OCI-LY7 (cell line): ENCODE data around the gene ZFAND2B. TPM values are rescaled to one million over a fixed set of nuclear protein-coding genes. Genes with fewer than 3 reads are reported as not detected.

ENCODE experiments used
- BruUV-seq: library from RNA; stranded (reverse); fragments of 400-500 nt; replicated peaks from 2 replicates; lab custom pipeline; 2021; lab: Mats Ljungman, UMichigan
- CTCF ChIA-PET: fragments of 300-600 bp; sonication (Branson Sonifier 250); formaldehyde crosslinking; loops from one replicate; lab custom pipeline; 2022; ENCODE audit warnings: antibody characterized with exemption; ENCODE audit not compliant: unreplicated experiment; lab: Charles Lee
- POLR2A ChIA-PET: fragments of 300-600 bp; sonication (Branson Sonifier 250); formaldehyde crosslinking; loops from one replicate; lab custom pipeline; 2022; ENCODE audit warnings: antibody characterized with exemption; lab: Charles Lee
- DNase-seq: peaks from one replicate; pipeline ENCODE4 v3.0.0-alpha.2; 2015; ENCODE audit warnings: low spot score
- H2AFZ ChIP-seq: fragments of 200-600 bp; sonication (generic), shearing (Covaris generic); 2 replicates; pipeline ENCODE4 v1.6.1; 2014; ENCODE audit warnings: mild to moderate bottlenecking, antibody characterized with exemption, low read length, moderate library complexity
- H3K27ac ChIP-seq: fragments of 200-600 bp; sonication (generic); 2 replicates; pipeline ENCODE4 v1.5.1; 2014; ENCODE audit warnings: mixed run types, low read depth, mild to moderate bottlenecking, moderate library complexity, low read length, inconsistent platforms; ENCODE audit not compliant: poor library complexity, severe bottlenecking
- H3K36me3 ChIP-seq: fragments of 200-600 bp; sonication (generic); 2 replicates; pipeline ENCODE4 v1.6.1; 2014; ENCODE audit warnings: mild to moderate bottlenecking, antibody characterized with exemption, low read length, moderate library complexity, mixed read lengths; ENCODE audit not compliant: insufficient read depth
- H3K4me1 ChIP-seq: fragments of 200-600 bp; sonication (generic); 2 replicates; pipeline ENCODE4 v1.5.1; 2014; ENCODE audit warnings: mild to moderate bottlenecking, low read length; ENCODE audit not compliant: insufficient read depth, poor library complexity, severe bottlenecking
- H3K4me2 ChIP-seq: fragments of 200-600 bp; sonication (generic); 2 replicates; pipeline ENCODE4 v1.6.1; 2014; ENCODE audit warnings: mild to moderate bottlenecking, low read length
- H3K4me3 ChIP-seq: fragments of 200-600 bp; sonication (generic); 2 replicates; pipeline ENCODE4 v1.5.1; 2014; ENCODE audit warnings: mild to moderate bottlenecking, low read depth, low read length; ENCODE audit not compliant: poor library complexity, severe bottlenecking
- H3K79me2 ChIP-seq: fragments of 200-600 bp; sonication (generic); 2 replicates; pipeline ENCODE4 v1.6.1; 2016; ENCODE audit warnings: low read depth, mild to moderate bottlenecking, low read length, moderate library complexity, mixed read lengths; ENCODE audit not compliant: insufficient read depth
- H3K9me2 ChIP-seq: fragments of 200-600 bp; sonication (generic); 2 replicates; pipeline ENCODE4 v1.6.1; 2016; ENCODE audit warnings: mild to moderate bottlenecking, low read length, mixed read lengths; ENCODE audit not compliant: insufficient read depth
- H3K9me3 ChIP-seq: fragments of 200-600 bp; sonication (generic); 2 replicates; pipeline ENCODE4 v1.6.1; 2014; ENCODE audit warnings: mild to moderate bottlenecking, mixed run types, low read length, mixed read lengths
- H4K20me1 ChIP-seq: fragments of 200-600 bp; sonication (generic); 2 replicates; pipeline ENCODE4 v1.6.1; 2014; ENCODE audit warnings: mild to moderate bottlenecking, antibody characterized with exemption, low read length, moderate library complexity, mixed read lengths; ENCODE audit not compliant: insufficient read depth
- CTCF ChIP-seq: fragments of 200-600 bp; sonication (generic); conservative IDR thresholded peaks from 2 replicates; pipeline ENCODE4 v1.5.1; 2014; ENCODE audit warnings: mild to moderate bottlenecking, antibody characterized with exemption, low read length, moderate library complexity, mixed read lengths
- EZH2phosphoT487 ChIP-seq: fragments of 200-600 bp; sonication (generic); IDR thresholded peaks from 2 replicates; pipeline ENCODE4 v1.6.1; 2018; ENCODE audit warnings: low read depth, borderline replicate concordance, mild to moderate bottlenecking, mixed run types, antibody characterized with exemption, low read length, moderate library complexity, mixed read lengths
- intact Hi-C: fragments of 100-400 bp; cut with micrococcal nuclease; formaldehyde crosslinking; loops from one replicate; pipeline ENCODE4 v1.10.0; 2022; ENCODE audit not compliant: unreplicated experiment
- total RNA-seq, 2 experiments: library from RNA; depleted of rRNA in 1 of 2; stranded (reverse); fragments of >200 nt in 1 of 2; shearing (Covaris generic) in 1 of 2; gene quantifications; 2 replicates each; pipeline ENCODE4 v1.2.3, GENCODE V29; 2014 to 2022

The ZFAND2B gene
- total RNA-seq, 2 experiments from 2014 or later = 35.9 to 51.6 TPM

GRCh38 chr2:219173176-219173575 is 33.4 kb upstream of the ZFAND2B start:
- Histone ChIP-seq H3K9me2 (no peaks in the 10 kb centered on the region), H2AFZ (no peak overlapping the region), H4K20me1 (no peaks in the 10 kb centered on the region), H3K9me3 (no peaks in the 10 kb centered on the region), H3K79me2 (peaks cover 8% of the 10 kb centered on the region; the same call in 1 of the 2 replicates), H3K27ac (no peak overlapping the region), H3K4me2 (no peak overlapping the region), H3K4me3 (no peak overlapping the region), H3K4me1 (peaks cover 7% of the 10 kb centered on the region), H3K36me3 (peaks cover 49% of the 10 kb centered on the region)
- CTCF ChIA-PET = interaction anchor here (0.6 to 0.7 kb wide), 2 partner anchors 75 to 122 kb away, joined by 3 read pairs; no protein-coding TSS in a partner anchor
- POLR2A ChIA-PET = interaction anchor here (1.1 kb wide), 1 partner anchor 33 kb away, joined by 4 read pairs; the partner anchor contains the start of gene ZFAND2B
- BruUV-seq = no TSS peak
- TF ChIP-seq CTCF (no peak), EZH2phosphoT487 (no peak)
- DNase-seq = no peak
- intact Hi-C loops = no loop called here

- ChIA-PET CTCF (interaction anchor here (1.3 kb wide), 1 partner anchor 71 kb away, joined by 3 read pairs; the partner anchor contains the start of genes GLB1L and STK16), POLR2A (interaction anchor here (1.1 kb wide), 1 partner anchor 32 kb away, joined by 4 read pairs; the partner anchor contains the start of gene ZFAND2B)
- Histone ChIP-seq H3K4me3 (no peak overlapping the region), H3K36me3 (peaks cover 49% of the 10 kb centered on the region), H3K27ac (no peak overlapping the region), H2AFZ (no peak overlapping the region), H3K9me2 (no peaks in the 10 kb centered on the region), H4K20me1 (0 out of 2 replicates have a peak, but pooled peaks cover 5% of the 10 kb centered on the region), H3K9me3 (no peaks in the 10 kb centered on the region), H3K4me2 (no peak overlapping the region), H3K4me1 (peaks cover 10% of the 10 kb centered on the region), H3K79me2 (peaks cover 15% of the 10 kb centered on the region; the same call in 1 of the 2 replicates)
- no peak for DNase-seq
- intact Hi-C loops = no loop called here
- TF ChIP-seq CTCF (no peak), EZH2phosphoT487 (no peak)
- no TSS peak for BruUV-seq
Observed at GRCh38 chr2:219174146-219174545, 32.4 kb upstream of the ZFAND2B start.

- BruUV-seq = no TSS peak
- no peaks in the 10 kb centered on the region for H3K9me3 ChIP-seq
- POLR2A ChIA-PET = interaction anchor here (3.3 kb wide), 1 partner anchor 32 kb away, joined by 23 read pairs; the partner anchor contains the start of gene ZFAND2B
- H3K4me2 ChIP-seq = no peak overlapping the region
- peaks cover 54% of the 10 kb centered on the region for H3K36me3 ChIP-seq
- H3K4me3 ChIP-seq = no peak overlapping the region
- no peak overlapping the region for H3K27ac ChIP-seq
- CTCF ChIA-PET = interaction anchor here (0.6 to 1.3 kb wide), 3 partner anchors 71 to 818 kb away, joined by 3 to 5 read pairs (median 3); partner anchors contain the start of genes CATIP, GLB1L and STK16
- H3K4me1 ChIP-seq = peaks cover 17% of the 10 kb centered on the region
- no peaks in the 10 kb centered on the region for H3K9me2 ChIP-seq
- TF ChIP-seq EZH2phosphoT487 = no peak
- TF ChIP-seq CTCF = no peak
- no peak overlapping the region for H2AFZ ChIP-seq
- DNase-seq = no peak
- intact Hi-C loops = loop anchor here (5.0 kb wide), 2 partner anchors 212 to 368 kb away; partner anchors contain the start of genes CHPF, DNPEP and TMEM198
- H4K20me1 ChIP-seq = 0 out of 2 replicates have a peak, but pooled peaks cover 10% of the 10 kb centered on the region
- peaks cover 21% of the 10 kb centered on the region; the same call in 1 of the 2 replicates for H3K79me2 ChIP-seq
Observed at GRCh38 chr2:219174801-219175200, 31.8 kb upstream of the ZFAND2B start.
